ENCODE measurements around the gene SH2D4B.

SH2D4B gene

DNA sequence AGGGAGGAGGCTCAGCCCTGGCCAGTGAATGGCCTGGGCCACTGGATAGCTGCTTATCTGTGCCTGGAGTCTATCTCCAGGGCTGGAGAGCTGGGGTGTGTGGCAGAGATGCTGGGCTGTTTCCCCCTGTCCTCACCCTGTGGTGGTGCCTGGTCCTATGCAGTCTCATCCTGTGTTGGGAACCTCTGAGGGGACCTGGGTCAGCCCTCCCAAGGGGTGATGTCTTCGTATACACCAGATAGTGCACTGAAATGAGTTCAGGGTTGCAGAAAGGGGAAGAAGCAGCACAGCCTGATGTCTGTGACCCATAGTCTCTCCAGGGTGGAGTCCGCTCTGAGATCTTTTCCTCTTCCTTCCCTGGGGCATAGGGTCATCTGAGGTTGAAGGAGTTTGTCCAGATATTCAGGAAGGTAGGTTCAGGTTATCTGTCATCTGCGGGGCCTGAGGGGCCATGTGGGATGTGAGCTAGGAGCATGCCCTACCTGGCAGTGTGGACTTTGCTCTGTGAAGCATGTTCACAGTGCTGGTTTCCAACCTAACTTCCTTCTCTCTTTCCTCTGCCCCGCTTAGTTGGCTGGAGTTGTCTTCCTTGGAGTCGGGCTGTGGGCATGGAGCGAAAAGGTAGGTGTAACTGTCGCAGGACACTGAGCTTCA, 33.4 kb upstream of the SH2D4B start:
- DNase-seq (ENCODE audit: low spot score): no peak
- TF ChIP-seq, protein P1, sequence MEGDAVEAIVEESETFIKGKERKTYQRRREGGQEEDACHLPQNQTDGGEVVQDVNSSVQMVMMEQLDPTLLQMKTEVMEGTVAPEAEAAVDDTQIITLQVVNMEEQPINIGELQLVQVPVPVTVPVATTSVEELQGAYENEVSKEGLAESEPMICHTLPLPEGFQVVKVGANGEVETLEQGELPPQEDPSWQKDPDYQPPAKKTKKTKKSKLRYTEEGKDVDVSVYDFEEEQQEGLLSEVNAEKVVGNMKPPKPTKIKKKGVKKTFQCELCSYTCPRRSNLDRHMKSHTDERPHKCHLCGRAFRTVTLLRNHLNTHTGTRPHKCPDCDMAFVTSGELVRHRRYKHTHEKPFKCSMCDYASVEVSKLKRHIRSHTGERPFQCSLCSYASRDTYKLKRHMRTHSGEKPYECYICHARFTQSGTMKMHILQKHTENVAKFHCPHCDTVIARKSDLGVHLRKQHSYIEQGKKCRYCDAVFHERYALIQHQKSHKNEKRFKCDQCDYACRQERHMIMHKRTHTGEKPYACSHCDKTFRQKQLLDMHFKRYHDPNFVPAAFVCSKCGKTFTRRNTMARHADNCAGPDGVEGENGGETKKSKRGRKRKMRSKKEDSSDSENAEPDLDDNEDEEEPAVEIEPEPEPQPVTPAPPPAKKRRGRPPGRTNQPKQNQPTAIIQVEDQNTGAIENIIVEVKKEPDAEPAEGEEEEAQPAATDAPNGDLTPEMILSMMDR (IDR thresholded peaks at IDR 0.05; ENCODE audit: extremely low read depth, insufficient read depth, missing control alignments): no peak
- in situ Hi-C loops (cut with MboI; ENCODE audit: low pct_unique_long_range_greater_than_20kb, low sequenced_read_pairs, unreplicated experiment): loop anchor here (5.0 kb wide), 1 partner anchor 57 kb away; no protein-coding TSS in a partner anchor

DNA sequence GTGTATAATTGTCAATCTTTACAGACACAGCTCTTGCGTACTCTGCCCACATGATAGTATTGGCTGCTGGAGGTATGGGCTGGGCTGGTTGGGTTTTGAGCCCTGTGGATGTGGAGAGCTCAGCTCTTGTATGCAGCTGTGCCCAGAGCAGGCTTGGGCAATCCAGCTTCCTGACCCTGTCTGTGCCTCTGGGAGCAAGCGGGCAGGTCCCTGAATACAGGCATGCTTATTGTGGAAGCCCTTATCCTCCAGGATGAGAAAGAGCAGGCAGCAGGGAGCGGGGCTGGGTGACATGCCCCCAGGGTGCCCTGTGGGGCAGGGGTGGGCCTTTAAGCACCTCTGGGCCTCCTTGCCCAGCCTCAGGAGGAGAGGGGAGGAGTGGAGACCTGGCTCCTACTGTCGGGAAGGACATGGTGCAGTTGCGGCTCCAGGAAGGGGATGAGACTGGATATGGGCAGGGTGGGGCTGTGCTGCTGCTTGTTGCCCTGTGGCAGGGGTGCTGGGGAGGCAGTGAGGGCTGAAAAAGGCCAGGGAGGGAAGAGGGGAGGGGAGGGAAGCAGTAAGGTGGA, 32.7 kb upstream of the SH2D4B start:
- in situ Hi-C loops (cut with MboI; ENCODE audit: low pct_unique_long_range_greater_than_20kb, low sequenced_read_pairs, unreplicated experiment): loop anchor here (5.0 kb wide), 1 partner anchor 58 kb away; no protein-coding TSS in a partner anchor
- TF ChIP-seq, protein P1 (IDR thresholded peaks at IDR 0.05; ENCODE audit: extremely low read depth, insufficient read depth, missing control alignments): no peak
- no peak for DNase-seq (ENCODE audit: low spot score)

DNA sequence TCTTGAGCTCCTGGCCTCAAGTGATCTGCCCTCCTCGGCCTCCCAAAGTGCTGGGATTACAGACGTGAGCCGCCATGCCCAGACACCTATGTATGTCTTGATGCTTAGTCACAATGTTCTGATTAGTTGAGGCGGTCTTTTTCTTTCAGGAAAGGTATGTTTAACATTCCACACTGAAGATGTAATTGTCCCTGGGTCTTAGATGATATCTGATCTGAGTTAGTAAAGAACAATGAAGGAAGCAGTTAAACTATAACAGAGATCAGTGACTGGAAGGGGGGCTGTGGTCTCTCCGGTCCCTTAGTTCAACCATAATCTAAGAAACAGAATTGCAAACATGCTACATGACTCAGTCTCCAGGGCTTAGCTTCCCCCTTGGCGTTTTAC, 31.5 kb upstream of the SH2D4B start:
- TF ChIP-seq, protein P1 (IDR thresholded peaks at IDR 0.05; ENCODE audit: extremely low read depth, insufficient read depth, missing control alignments): no peak
- in situ Hi-C loops (cut with MboI; ENCODE audit: low pct_unique_long_range_greater_than_20kb, low sequenced_read_pairs, unreplicated experiment): no loop called here
- DNase-seq (ENCODE audit: low spot score): no peak

DNA sequence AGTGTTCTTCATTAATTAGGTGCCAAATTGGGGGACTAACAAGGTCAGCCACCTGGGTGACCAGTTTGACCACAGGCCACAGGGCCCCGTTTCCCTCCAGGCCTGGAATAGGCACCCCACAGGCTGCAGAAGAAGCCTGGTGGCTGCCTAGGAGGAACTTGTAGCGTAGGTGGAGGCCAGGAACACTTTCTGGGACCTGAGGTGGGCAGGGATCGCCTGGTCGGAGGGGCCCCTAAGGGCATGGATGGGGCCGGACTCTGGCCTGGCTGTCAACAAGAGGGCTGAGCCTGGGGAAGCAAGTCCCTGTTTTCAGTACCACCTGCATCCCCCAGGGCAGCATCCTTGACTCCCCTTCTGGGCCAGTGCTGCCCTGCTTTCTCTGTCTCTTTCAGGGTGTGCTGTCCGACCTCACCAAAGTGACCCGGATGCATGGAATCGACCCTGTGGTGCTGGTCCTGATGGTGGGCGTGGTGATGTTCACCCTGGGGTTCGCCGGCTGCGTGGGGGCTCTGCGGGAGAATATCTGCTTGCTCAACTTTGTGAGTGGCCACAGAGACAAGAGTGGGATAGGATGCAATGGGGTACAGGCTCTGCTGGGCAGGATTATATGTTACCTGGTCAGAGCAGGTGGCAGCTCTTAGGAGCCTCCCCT, 30.7 kb upstream of the SH2D4B start:
- no peak for DNase-seq (ENCODE audit: low spot score)
- TF ChIP-seq, protein P1 (IDR thresholded peaks at IDR 0.05; ENCODE audit: extremely low read depth, insufficient read depth, missing control alignments): no peak
- in situ Hi-C loops (cut with MboI; ENCODE audit: low pct_unique_long_range_greater_than_20kb, low sequenced_read_pairs, unreplicated experiment): no loop called here

DNA sequence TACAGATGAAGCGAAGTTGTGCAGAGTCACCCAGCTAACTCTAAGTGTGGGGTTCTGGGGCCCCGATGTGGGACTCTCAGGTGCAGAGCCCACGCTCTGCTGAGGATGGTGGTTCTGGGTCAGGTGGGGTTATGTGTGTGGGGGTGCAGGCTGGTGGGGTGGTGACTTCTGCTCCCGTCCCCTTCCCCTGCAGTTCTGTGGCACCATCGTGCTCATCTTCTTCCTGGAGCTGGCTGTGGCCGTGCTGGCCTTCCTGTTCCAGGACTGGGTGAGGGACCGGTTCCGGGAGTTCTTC, 28.6 kb upstream of the SH2D4B start:
- TF ChIP-seq, protein P1 (IDR thresholded peaks at IDR 0.05; ENCODE audit: extremely low read depth, insufficient read depth, missing control alignments): no peak
- DNase-seq (ENCODE audit: low spot score): no peak
- in situ Hi-C loops (cut with MboI; ENCODE audit: low pct_unique_long_range_greater_than_20kb, low sequenced_read_pairs, unreplicated experiment): no loop called here

DNA sequence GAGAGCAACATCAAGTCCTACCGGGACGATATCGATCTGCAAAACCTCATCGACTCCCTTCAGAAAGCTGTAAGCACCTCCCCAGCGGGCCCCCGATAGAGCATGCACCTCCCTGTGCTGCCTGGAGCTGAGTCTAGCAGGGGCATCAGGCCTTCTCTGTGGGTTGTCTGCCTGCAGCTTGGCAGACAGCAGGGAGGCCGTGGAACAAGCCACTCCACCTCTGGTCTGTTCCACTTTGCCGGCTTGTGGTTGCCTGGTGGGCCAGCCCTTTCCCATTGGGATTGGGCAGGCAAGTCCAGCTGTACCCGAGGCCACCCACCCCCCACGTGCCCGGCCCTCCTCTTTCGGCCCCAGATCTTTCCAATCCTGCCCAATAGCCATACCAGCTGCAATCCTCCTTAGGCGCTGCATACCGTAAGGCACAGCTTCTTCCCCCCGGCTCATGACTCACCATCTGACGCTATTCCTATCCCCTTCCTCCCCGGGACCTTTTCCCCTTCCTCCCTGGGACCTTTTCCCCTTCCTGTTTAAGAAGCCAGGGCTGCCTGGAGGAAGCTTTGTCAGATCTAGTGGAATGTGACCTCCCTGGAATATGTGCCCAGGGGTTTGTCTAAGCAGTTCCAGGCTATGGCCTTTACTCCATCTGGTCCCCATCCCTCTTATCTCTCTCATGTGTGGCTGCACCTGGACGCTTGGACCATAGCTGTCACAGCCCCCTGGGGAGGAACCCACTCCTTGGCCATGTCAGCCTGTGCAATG, 28.1 kb upstream of the SH2D4B start:
- in situ Hi-C loops (cut with MboI; ENCODE audit: low pct_unique_long_range_greater_than_20kb, low sequenced_read_pairs, unreplicated experiment): no loop called here
- TF ChIP-seq, protein P1 (IDR thresholded peaks at IDR 0.05; ENCODE audit: extremely low read depth, insufficient read depth, missing control alignments): no peak
- DNase-seq (ENCODE audit: low spot score): no peak
